PC-9 (cell line): ENCODE measurements around the gene OR2H1. TPM values are rescaled to one million over a fixed set of nuclear protein-coding genes. Genes with fewer than 3 reads are reported as not detected.

Experiments used
- BruUV-seq: library from RNA; stranded (reverse); fragments of 400-500 nt; replicated peaks from 2 replicates; lab custom pipeline; 2021; lab: Mats Ljungman, UMichigan
- CTCF ChIA-PET: fragments of 300-600 bp; sonication (Branson Sonifier 250); formaldehyde crosslinking; loops from one replicate; lab custom pipeline; 2022; ENCODE audit warnings: antibody characterized with exemption; lab: Charles Lee
- POLR2A ChIA-PET: fragments of 300-600 bp; sonication (Branson Sonifier 250); formaldehyde crosslinking; loops from one replicate; lab custom pipeline; 2022; ENCODE audit warnings: antibody characterized with exemption; ENCODE audit not compliant: unreplicated experiment; lab: Charles Lee
- DNase-seq, 2 experiments: peaks; one replicate each; pipeline versions ENCODE4 v3.0.0 to v3.0.0-alpha.2; 2015 to 2022; ENCODE audit warnings: mixed read lengths in 1 of 2
- H2AFZ ChIP-seq: fragments of 200-600 bp; sonication (generic); 2 replicates; pipeline ENCODE4 v1.8.1; 2017; ENCODE audit warnings: antibody characterized with exemption
- H3F3A ChIP-seq: fragments of 200-600 bp; sonication (generic); 2 replicates; pipeline ENCODE4 v1.8.1; 2017; ENCODE audit warnings: antibody characterized with exemption, mild to moderate bottlenecking, low read depth; ENCODE audit not compliant: insufficient read depth
- H3K27ac ChIP-seq: fragments of 200-600 bp; sonication (generic); 2 replicates; pipeline ENCODE4 v1.6.1; 2016; ENCODE audit warnings: mixed run types
- H3K27me3 ChIP-seq: fragments of 200-600 bp; sonication (generic); 2 replicates; pipeline ENCODE4 v1.6.1; 2016; ENCODE audit warnings: low read depth, mixed run types; ENCODE audit not compliant: insufficient read depth
- H3K36me3 ChIP-seq: fragments of 200-600 bp; sonication (generic); 2 replicates; pipeline ENCODE4 v1.6.1; 2016; ENCODE audit warnings: low read depth, mixed run types
- H3K4me1 ChIP-seq: fragments of 200-600 bp; sonication (generic); replicated peaks from 2 replicates; pipeline ENCODE4 v1.6.1; 2016; ENCODE audit warnings: mixed run types; ENCODE audit not compliant: insufficient read depth
- H3K4me2 ChIP-seq: fragments of 200-600 bp; sonication (generic); 2 replicates; pipeline ENCODE4 v1.6.1; 2017; ENCODE audit warnings: mixed run types
- H3K4me3 ChIP-seq: fragments of 200-600 bp; sonication (generic); 2 replicates; pipeline ENCODE4 v1.6.1; 2016; ENCODE audit warnings: mixed run types
- H3K79me2 ChIP-seq: fragments of 200-600 bp; sonication (generic); 2 replicates; pipeline ENCODE4 v1.6.1; 2017; ENCODE audit warnings: low read depth, mixed run types
- H3K9me2 ChIP-seq: fragments of 200-600 bp; sonication (generic); 2 replicates; pipeline ENCODE4 v1.8.1; 2017; ENCODE audit warnings: mild to moderate bottlenecking; ENCODE audit not compliant: insufficient read depth
- H3K9me3 ChIP-seq: fragments of 200-600 bp; sonication (generic); 2 replicates; pipeline ENCODE4 v1.8.1; 2016; ENCODE audit warnings: low read depth; ENCODE audit not compliant: insufficient read depth
- H4K20me1 ChIP-seq: fragments of 200-600 bp; sonication (generic); 2 replicates; pipeline ENCODE4 v1.8.1; 2017; ENCODE audit not compliant: insufficient read depth
- CTCF ChIP-seq: fragments of 200-600 bp; sonication (generic); conservative IDR thresholded peaks from 2 replicates; pipeline ENCODE4 v1.6.1; 2017; ENCODE audit warnings: mixed run types, antibody characterized with exemption, mild to moderate bottlenecking, moderate library complexity
- EZH2 ChIP-seq: fragments of 200-600 bp; sonication (generic); IDR thresholded peaks from 2 replicates; pipeline ENCODE4 v1.8.0; 2017; ENCODE audit warnings: antibody characterized with exemption, low read depth
- intact Hi-C: fragments of 100-400 bp; cut with micrococcal nuclease; formaldehyde crosslinking; loops from one replicate; pipeline ENCODE4 v1.10.0; 2022; ENCODE audit not compliant: unreplicated experiment
- total RNA-seq: library from RNA; stranded (reverse); gene quantifications from 2 replicates; pipeline ENCODE4 v1.2.3, GENCODE V29; 2021

OR2H1 gene
- total RNA-seq, 1 experiment from 2014 or later = not detected

- no peak for DNase-seq
- Histone ChIP-seq H3K79me2 (no peaks in the 10 kb centered on the region), H3K4me2 (no peak overlapping the region), H3F3A (no peaks in the 10 kb centered on the region), H3K4me3 (no peak overlapping the region), H3K9me2 (no peaks in the 10 kb centered on the region), H3K4me1 (no peaks in the 10 kb centered on the region), H3K27me3 (no peaks in the 10 kb centered on the region), H3K36me3 (no peaks in the 10 kb centered on the region), H3K27ac (no peak overlapping the region), H4K20me1 (no peaks in the 10 kb centered on the region; the same call in 1 of the 2 replicates), H2AFZ (no peak overlapping the region), H3K9me3 (no peaks in the 10 kb centered on the region)
- CTCF ChIA-PET = no interaction called here
- intact Hi-C loops = no loop called here
- no TSS peak for BruUV-seq
- TF ChIP-seq CTCF (no peak), EZH2 (no peak)
- POLR2A ChIA-PET = no interaction called here
Measured at GRCh38 chr6:29488874-29489273, 31.9 kb downstream of the OR2H1 start.

DNA sequence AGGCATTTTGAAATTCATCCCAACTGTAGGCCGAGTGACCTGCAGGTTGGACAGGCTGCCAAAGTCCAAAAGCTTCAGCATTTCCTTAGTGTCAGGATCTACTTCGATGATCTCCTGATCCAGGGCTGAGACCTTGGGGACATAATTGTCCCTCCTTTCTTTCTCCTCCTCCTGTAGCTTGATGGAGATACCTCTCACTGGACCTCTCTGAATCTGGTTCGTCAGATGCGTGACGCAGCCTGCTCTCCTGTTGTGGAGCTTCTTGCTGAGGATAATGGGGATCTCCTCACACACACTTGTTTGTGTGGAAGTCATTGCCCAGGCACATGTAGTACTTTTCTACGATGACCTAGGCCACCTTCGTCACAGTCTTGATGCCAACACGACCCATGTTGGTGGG lies 32.3 kb downstream of the OR2H1 start:
- DNase-seq = no peak
- Histone ChIP-seq H3K9me3 (no peaks in the 10 kb centered on the region), H2AFZ (no peak overlapping the region), H3K4me2 (no peak overlapping the region), H3K27me3 (no peaks in the 10 kb centered on the region), H4K20me1 (no peaks in the 10 kb centered on the region; the same call in 1 of the 2 replicates), H3F3A (no peaks in the 10 kb centered on the region), H3K4me3 (no peak overlapping the region), H3K36me3 (no peaks in the 10 kb centered on the region), H3K79me2 (no peaks in the 10 kb centered on the region), H3K4me1 (no peaks in the 10 kb centered on the region), H3K9me2 (no peaks in the 10 kb centered on the region), H3K27ac (no peak overlapping the region)
- BruUV-seq = no TSS peak
- intact Hi-C loops = no loop called here
- ChIA-PET CTCF (no interaction called here), POLR2A (no interaction called here)
- TF ChIP-seq EZH2 = no peak
- TF ChIP-seq CTCF = no peak

GRCh38 chr6:29490055-29490454 lies 33.1 kb downstream of the OR2H1 start:
- CTCF ChIA-PET = no interaction called here
- Histone ChIP-seq H3K27ac (no peak overlapping the region), H3K4me1 (no peaks in the 10 kb centered on the region), H2AFZ (no peak overlapping the region), H3K27me3 (no peaks in the 10 kb centered on the region), H3K9me3 (no peaks in the 10 kb centered on the region), H4K20me1 (no peaks in the 10 kb centered on the region; the same call in 1 of the 2 replicates), H3F3A (no peaks in the 10 kb centered on the region), H3K4me2 (no peak overlapping the region), H3K36me3 (no peaks in the 10 kb centered on the region), H3K9me2 (no peaks in the 10 kb centered on the region), H3K79me2 (no peaks in the 10 kb centered on the region), H3K4me3 (no peak overlapping the region)
- BruUV-seq = no TSS peak
- POLR2A ChIA-PET = no interaction called here
- intact Hi-C loops = no loop called here
- no peak for DNase-seq
- TF ChIP-seq EZH2 (no peak), CTCF (no peak)
